NCI-H526 treated with DMSO at 0.1 percent for 48 hours (cell line): ENCODE results near the gene AUTS2.

Experiments used
- DNase-seq: peaks from one replicate; lab custom pipeline; 2025; lab: John Stamatoyannopoulos, UW

AUTS2 gene

DNA sequence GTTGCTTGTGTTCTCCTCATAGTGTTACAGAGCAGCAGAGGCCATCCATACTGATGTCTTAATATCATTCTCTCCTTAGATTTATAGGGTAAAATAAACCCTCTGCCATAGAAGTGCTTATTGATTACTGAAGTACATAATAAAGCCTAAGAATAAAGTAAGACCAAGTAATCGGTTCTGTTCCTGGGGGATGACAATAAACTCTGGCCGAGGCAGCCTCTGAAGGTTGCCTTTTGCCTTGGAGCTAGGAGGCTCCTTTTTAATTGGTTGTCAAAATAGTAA is 822.0 kb downstream of the AUTS2 start:
- no peak for DNase-seq

DNA sequence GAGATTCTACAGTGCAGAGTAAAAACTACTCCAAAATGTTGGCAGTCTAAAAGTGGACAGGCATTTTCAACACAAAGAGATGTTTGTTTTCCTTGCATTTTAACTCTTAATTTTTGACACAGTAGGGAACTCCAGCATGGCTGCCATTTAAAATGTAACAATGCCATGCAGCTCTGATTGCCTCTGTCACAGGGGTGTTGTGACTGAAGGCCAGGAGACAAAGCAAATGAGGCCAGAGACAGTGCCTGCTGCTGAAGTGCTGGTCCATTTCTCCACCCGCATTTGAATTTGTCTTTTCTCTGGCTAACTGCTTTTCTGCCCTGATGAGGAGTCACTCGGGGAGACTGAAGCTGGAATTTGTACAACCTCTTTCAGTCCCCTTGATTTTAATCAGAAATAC is 823.0 kb downstream of the AUTS2 start:
- DNase-seq, result no peak

- peak; percentile 20 for DNase-seq
Observed at GRCh38 chr7:70426249-70426880, 828.1 kb downstream of the AUTS2 start.

GRCh38 chr7:70432567-70433001 is 834.3 kb downstream of the AUTS2 start:
- DNase-seq, result peak; percentile 93

- no peak for DNase-seq
Observed at GRCh38 chr7:70434376-70434775, 836.1 kb downstream of the AUTS2 start.

GRCh38 chr7:70434821-70435220 is 836.5 kb downstream of the AUTS2 start:
- no peak for DNase-seq

- no peak for DNase-seq
Observed at GRCh38 chr7:70435634-70436033, 837.4 kb downstream of the AUTS2 start.

GRCh38 chr7:70436790-70437350 is 838.6 kb downstream of the AUTS2 start:
- no peak for DNase-seq

GRCh38 chr7:70439651-70440050 is 841.4 kb downstream of the AUTS2 start:
- DNase-seq, result no peak

GRCh38 chr7:70446448-70447143 is 848.3 kb downstream of the AUTS2 start:
- DNase-seq, result no peak

DNA sequence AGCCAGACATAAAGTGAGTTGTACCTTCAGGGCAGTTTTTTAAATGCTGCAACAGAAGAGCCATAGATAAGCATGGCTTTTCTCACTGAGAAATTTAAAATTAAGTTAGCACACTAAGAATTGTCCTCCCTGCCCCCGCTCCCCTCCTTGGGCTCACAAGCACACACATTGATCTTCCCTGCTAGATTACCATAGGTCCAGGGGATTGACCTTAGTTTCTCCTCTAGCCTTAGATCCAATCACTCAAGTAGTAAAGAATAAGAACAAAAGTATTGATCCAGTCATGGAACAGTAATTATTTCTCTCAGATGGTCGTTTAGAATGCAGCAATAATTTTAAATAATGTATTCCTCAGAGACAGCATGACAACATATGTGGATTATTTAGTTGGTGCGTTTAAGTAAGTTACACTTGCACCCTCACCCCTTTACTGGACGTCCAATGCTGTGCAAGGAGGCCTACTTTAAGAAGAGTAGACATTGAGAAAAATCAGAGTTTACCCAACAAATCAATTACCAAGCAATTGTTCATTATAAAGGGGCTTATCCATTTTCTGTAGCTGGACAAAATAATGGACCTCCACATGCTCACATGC is 850.1 kb downstream of the AUTS2 start:
- DNase-seq, result no peak

DNA sequence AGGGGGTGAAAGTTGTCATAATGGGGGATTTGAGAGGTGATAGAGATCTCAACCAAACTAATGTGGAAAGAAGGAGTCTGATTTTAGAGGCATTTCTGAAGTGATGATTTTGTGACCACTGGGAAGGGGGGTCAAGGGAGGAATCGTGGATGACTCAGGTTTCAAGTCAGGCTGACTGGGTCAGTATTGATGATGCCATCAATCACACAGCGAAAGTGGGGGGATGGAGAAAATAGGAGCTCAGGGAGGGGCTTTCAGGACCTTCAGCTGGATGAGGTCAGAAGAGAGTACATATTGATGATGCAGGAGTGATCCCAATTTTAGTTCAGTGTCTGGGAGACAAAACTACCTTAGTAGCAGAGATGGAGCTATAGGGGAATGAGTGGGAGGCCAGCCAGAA is 852.5 kb downstream of the AUTS2 start:
- DNase-seq, result no peak

DNA sequence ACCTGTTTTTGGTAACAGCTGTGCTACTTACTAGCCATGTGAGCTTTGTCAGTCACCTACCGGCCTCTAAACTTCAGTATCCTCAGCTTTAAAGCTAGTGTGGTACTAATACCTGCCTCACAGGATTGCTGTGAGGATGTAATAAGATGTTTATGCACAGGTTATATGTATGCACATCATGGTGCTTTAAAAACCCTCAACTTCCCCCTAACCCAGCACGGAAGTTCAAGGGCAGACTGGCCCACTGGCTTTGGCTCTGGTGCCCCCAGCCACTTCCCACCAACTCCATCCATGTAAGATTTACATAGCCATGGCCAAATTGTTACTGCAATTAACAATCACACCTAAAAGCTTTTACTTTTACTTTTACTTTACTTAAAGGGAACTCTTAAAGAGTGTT is 857.6 kb downstream of the AUTS2 start:
- no peak for DNase-seq

DNA sequence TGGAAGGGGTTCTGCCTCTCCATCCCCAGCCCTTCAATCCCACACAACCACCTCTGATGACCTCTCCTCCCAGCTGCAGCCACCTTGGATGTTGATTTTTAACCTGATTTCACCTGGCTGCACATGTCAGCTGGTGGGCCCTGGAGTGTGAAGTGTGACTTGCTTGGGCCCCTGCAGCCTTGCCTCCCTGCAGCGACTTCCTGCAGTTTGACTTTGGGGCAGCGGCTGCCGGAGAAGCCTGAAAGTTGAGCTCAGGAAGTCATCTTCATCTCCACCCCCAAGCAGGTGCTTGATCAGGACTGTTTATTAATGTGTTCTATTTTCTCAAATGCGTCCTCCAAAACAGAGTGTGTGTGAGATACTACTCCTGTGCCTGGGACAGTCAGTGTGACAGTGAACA is 858.4 kb downstream of the AUTS2 start:
- DNase-seq, result no peak

DNA sequence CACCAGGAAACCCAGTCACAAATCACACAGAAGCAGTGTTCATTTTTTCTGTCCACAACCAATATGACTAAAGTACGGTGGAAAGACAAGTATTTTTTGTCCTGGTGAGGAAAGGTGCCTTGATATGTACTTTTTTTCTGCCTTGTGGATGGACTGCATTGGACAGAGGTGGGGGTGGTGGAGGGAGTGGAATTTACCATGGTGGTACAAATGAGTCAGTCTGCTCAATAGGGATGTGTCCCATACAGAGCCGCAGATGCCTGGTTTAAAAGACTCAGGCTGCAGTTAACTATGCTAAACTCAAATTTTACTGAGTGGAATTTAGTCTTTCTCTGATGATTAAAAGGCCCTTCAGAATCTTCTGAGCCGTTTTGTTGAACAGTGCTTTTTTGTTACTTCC is 859.2 kb downstream of the AUTS2 start:
- DNase-seq, result no peak

DNA sequence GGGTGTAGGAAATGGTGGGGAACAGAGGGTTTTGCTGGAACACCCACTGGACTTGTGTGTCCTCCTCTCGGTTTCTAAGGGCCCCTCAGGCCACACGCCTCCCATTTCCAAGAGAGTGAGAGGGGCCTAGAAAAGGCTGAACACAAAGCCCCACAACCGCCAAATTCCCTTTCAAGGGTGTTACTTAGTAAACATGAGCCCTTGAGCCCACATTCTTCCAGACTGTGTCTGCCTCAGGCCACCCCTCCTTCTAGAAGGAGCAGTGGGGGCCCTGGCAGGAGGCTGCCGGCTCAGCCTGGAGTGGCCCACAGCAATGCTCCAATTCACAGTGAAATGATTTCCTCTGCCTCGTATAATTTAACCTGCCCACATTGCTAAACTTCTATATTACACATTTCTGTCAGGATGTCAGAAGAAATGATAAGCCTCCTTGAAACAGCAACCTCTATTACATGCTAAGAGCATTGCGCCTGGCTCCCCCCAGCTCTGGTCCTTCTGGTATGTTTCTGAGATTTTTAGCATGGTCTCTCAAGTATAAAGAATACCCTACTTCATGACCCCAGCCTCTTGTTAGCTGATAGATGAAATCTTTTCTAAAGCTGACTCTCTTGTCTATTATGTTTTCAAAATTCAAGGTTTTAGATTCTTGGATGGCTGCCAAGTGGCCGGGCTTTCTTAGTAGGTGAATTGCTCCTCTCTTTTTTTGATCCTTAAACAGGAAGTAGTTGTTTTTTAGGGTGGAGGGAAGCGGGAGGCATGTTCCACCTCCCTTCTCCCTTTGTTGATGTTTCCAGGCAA is 859.8 kb downstream of the AUTS2 start:
- DNase-seq, result no peak

DNA sequence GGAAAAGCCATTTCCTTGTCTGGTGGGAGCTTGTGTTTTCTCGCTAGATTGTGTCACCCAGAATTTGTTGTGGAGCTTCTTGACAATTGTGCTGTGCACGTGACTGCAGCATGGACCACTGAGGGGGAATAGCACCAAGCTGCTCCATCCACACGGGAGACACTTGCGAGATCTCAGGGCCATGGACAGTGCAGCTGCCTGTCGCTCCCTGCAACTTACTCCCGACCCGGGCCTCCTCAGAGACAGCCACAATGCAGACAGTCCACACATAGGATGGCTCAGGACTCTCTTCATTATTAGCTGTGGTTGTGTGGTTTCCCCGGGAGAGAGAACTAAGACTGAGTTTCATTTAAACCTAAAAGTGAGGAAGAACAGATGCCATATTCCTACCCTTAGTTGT is 860.5 kb downstream of the AUTS2 start:
- DNase-seq, result no peak

DNA sequence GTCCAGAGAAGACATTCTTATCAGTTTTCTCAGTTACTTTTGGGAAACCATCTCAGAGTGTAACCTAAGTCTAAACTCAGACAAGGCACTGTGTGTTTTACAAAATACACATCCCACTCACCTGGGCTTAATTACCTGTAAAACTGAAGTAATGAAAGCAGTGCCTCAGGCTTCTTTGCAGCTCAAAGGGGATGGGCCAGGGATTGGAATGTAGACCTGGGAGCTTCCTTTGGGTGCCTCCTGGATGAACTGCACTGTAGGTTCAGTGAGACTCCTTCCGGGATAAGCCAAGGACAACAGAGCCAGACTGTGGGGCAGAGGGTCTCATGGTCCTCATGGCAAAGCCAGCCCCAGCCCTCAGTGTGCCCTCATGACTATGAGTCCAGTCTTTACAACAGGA is 861.3 kb downstream of the AUTS2 start:
- no peak for DNase-seq

DNA sequence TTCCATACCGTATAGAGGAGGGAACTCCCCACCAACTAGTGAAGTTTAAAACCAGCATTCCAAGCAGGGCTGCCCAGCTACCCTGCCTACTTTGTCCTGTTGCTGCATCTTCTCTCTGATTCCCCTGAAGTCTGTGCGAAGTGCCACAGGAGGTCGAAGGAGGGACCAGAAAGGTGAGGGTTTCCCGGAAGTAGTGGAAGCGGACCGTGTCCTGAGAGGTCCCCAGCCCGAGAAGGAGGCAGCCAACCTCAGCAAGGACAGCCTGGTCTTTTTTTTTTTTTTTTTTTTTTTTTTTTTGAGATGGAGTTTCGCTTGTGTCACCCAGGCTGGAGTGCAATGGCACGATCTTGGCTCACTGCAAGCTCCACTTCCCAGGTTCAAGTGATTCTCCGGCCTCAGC is 861.8 kb downstream of the AUTS2 start:
- no peak for DNase-seq

- no peak for DNase-seq
Observed at GRCh38 chr7:70460562-70460961, 862.3 kb downstream of the AUTS2 start.

- DNase-seq, result peak; percentile 3
Observed at GRCh38 chr7:70463352-70463938, 865.2 kb downstream of the AUTS2 start.

DNA sequence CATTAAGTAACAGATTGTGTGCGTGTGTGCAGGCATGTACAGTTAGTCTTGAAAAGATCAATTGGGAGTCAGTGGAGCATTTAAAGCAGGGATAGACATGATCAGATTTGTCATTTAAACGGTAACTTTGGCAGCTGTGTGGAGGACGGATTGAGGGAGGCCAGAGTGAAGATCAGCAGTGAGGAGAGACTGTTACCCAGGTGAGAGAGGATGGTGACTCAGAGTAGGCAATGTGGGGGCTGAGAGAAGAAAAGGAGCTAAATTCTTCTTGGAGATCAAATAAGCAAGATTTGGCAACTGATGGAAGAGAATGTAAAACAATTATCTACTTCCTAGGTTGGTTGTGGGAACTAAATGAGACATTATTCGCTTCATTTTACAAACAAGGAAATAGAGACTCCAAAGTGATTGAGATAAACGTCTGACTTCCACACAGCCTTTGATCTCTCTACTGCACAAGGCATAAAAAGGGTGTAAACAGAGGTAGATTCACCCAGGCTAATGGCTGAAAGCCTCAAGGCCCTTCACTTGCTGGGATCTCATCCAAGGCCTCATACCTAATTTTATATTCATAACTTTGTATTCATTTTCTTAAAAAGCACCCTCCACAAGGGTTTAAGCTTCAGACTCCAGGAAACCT is 868.6 kb downstream of the AUTS2 start:
- DNase-seq, result no peak
